OCI-LY1 (cell line): Measurements from ENCODE around the gene PLEKHO2.

Experiments
- EZH2 ChIP-seq: fragments of 200-600 bp; sonication (generic), shearing (Covaris generic); IDR thresholded peaks from 2 replicates; pipeline ENCODE4 v1.8.0; 2017; ENCODE audit warnings: borderline replicate concordance, mixed run types, mild to moderate bottlenecking, antibody characterized with exemption, low read length, moderate library complexity, mixed read lengths
- TF ChIP-seq, protein P1 (sequence below): fragments of 200-600 bp; sonication (generic), shearing (Covaris generic); IDR thresholded peaks from 2 replicates; pipeline ENCODE4 v1.5.1; 2017; ENCODE audit warnings: mild to moderate bottlenecking, antibody characterized with exemption, low read length, moderate library complexity, mixed read lengths

DNA sequence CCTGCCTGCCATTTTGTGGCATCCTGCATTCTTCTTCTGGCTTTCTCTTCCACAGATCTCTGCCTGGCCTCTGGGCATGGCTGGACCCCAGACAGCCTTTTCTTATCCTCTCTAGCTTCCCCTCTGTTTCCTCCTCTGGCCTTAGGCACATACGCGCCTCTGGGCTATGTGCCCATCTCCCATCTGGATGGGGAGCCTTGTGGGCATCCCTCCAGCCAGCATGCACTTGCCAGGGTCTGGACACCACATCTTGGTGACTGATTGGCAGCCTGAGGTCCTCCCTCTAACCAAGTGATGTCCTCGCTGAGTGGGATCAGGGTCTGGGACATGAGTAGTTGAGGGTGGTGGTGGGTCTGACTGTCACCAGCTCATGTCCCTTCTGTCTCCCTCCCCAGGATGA is 12.8 kb downstream of the PLEKHO2 start:
- TF ChIP-seq, protein P1, sequence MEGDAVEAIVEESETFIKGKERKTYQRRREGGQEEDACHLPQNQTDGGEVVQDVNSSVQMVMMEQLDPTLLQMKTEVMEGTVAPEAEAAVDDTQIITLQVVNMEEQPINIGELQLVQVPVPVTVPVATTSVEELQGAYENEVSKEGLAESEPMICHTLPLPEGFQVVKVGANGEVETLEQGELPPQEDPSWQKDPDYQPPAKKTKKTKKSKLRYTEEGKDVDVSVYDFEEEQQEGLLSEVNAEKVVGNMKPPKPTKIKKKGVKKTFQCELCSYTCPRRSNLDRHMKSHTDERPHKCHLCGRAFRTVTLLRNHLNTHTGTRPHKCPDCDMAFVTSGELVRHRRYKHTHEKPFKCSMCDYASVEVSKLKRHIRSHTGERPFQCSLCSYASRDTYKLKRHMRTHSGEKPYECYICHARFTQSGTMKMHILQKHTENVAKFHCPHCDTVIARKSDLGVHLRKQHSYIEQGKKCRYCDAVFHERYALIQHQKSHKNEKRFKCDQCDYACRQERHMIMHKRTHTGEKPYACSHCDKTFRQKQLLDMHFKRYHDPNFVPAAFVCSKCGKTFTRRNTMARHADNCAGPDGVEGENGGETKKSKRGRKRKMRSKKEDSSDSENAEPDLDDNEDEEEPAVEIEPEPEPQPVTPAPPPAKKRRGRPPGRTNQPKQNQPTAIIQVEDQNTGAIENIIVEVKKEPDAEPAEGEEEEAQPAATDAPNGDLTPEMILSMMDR, result no peak
- no peak for TF ChIP-seq EZH2
